Right renal pelvis (tissue), 4 donors: ENCODE results near the gene PDZRN4. TPM values are rescaled to one million over a fixed set of nuclear protein-coding genes. Genes with fewer than 3 reads are reported as not detected.
"Not testable (repeated sequence)": the region's sequence is repeated elsewhere in the genome, so short reads cannot be mapped to it uniquely, and the experiment has no call there.

Experiments used
- DNase-seq, 4 donors: peaks; one replicate each; pipeline ENCODE4 v3.0.0-alpha.2; 2013; ENCODE audit warnings: low read depth in 4 of 4, low spot score in 3 of 4, missing footprints in 1 of 4
- polyA plus RNA-seq, 4 donors: library from polyadenylated mRNA; unstranded; fragments of 120-200 nt; gene quantifications; one replicate each; pipeline ENCODE4 v1.2.1, GENCODE V29; 2013; ENCODE audit not compliant: insufficient read length in 4 of 4

PDZRN4 gene
- polyA plus RNA-seq, 4 donors, result 4.3 to 6.3 (median 5.4) TPM

GRCh38 chr12:41213107-41213506 lies 25.0 kb downstream of the PDZRN4 start:
- DNase-seq, result no peak

- DNase-seq, result no peak
Observed at GRCh38 chr12:41213648-41214047, 25.5 kb downstream of the PDZRN4 start.

GRCh38 chr12:41217727-41218126 lies 29.6 kb downstream of the PDZRN4 start:
- no peak for DNase-seq

GRCh38 chr12:41220931-41221330 lies 32.8 kb downstream of the PDZRN4 start:
- no peak for DNase-seq

GRCh38 chr12:41221491-41221890 lies 33.4 kb downstream of the PDZRN4 start:
- no peak for DNase-seq

GRCh38 chr12:41223600-41223999 lies 35.5 kb downstream of the PDZRN4 start:
- DNase-seq, result no peak

- no peak for DNase-seq
Observed at GRCh38 chr12:41224066-41224465, 35.9 kb downstream of the PDZRN4 start.

GRCh38 chr12:41225179-41225578 lies 37.1 kb downstream of the PDZRN4 start:
- no peak for DNase-seq

- DNase-seq, result no peak
Observed at GRCh38 chr12:41228066-41228820, 40.1 kb downstream of the PDZRN4 start.

GRCh38 chr12:41230756-41231155 lies 42.6 kb downstream of the PDZRN4 start:
- no peak for DNase-seq

GRCh38 chr12:41234692-41235091 lies 46.6 kb downstream of the PDZRN4 start:
- peak in 1 of 4 donors; percentile 19 for DNase-seq

GRCh38 chr12:41242603-41243002 lies 54.5 kb downstream of the PDZRN4 start:
- no peak for DNase-seq

GRCh38 chr12:41248391-41248790 lies 60.3 kb downstream of the PDZRN4 start:
- peak in 1 of 4 donors; percentile 37 for DNase-seq

GRCh38 chr12:41250748-41251147 lies 62.6 kb downstream of the PDZRN4 start:
- no peak for DNase-seq

- no peak for DNase-seq
Observed at GRCh38 chr12:41254004-41254914, 66.1 kb downstream of the PDZRN4 start.

- DNase-seq, result not testable (repeated sequence)
Observed at GRCh38 chr12:41263196-41263595, 75.1 kb downstream of the PDZRN4 start.

GRCh38 chr12:41264281-41264680 lies 76.2 kb downstream of the PDZRN4 start:
- no peak for DNase-seq

- no peak for DNase-seq
Observed at GRCh38 chr12:41269056-41269455, 80.9 kb downstream of the PDZRN4 start.

GRCh38 chr12:41271489-41271888 lies 83.4 kb downstream of the PDZRN4 start:
- no peak for DNase-seq

- no peak for DNase-seq
Observed at GRCh38 chr12:41274643-41275042, 86.5 kb downstream of the PDZRN4 start.

GRCh38 chr12:41277100-41277945 lies 89.2 kb downstream of the PDZRN4 start:
- peak in 3 of 4 donors; percentile 25 to 42 (median 39) for DNase-seq
